H54 (cell line): ENCODE measurements around the gene ABHD5.

ENCODE experiments used
- DNase-seq: peaks from one replicate; pipeline ENCODE4 v3.0.0; 2011; ENCODE audit warnings: low spot score, mixed read lengths; ENCODE audit not compliant: insufficient read length
- FAIRE-seq: peaks from 3 replicates; lab custom pipeline; 2011; peaks lifted over from hg19 to GRCh38; lab: Jason Lieb, UNC
- POLR2A ChIP-seq: IDR thresholded peaks from 2 replicates; pipeline ENCODE4 v1.6.1; 2011; ENCODE audit warnings: low read depth, mild to moderate bottlenecking, low read length

ABHD5 gene

GRCh38 chr3:43691120-43691995, 620 bp downstream of the ABHD5 start:
- no peak for FAIRE-seq
- TF ChIP-seq POLR2A: peak; percentile 41; the same call in 1 of the 2 replicates
- peak; percentile 46 for DNase-seq

GRCh38 chr3:43692085-43692855, 1.5 kb downstream of the ABHD5 start:
- FAIRE-seq (no peak), DNase-seq (no peak)
- no peak for TF ChIP-seq POLR2A

- DNase-seq (no peak), FAIRE-seq (no peak)
- TF ChIP-seq POLR2A: no peak
Observed at GRCh38 chr3:43692971-43693370, 2.2 kb downstream of the ABHD5 start.

GRCh38 chr3:43693594-43693993, 2.9 kb downstream of the ABHD5 start:
- no peak for TF ChIP-seq POLR2A
- DNase-seq: no peak
- FAIRE-seq: no peak

- FAIRE-seq (no peak), DNase-seq (no peak)
- no peak for TF ChIP-seq POLR2A
Observed at GRCh38 chr3:43695443-43695842, 4.7 kb downstream of the ABHD5 start.

DNA sequence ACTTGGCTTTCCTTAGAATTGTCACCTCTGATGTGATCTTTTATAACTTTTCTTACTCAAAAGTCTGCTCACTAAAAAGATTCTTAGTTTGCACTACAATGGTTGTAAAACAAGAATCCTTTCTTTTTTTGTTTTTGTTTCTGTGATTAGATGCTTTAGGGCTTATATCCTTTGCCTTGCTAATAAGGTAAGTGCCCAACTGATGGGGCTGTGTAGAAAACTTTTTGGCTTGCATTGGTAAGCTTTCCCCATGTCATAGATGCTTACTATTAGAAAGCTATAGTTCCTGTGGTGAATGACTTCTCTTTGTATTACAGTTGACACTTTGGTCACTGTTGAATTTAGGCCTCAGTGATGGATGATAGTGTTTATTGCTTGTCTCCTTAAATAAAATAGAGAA, 5.1 kb downstream of the ABHD5 start:
- TF ChIP-seq POLR2A: no peak
- DNase-seq (no peak), FAIRE-seq (no peak)

DNA sequence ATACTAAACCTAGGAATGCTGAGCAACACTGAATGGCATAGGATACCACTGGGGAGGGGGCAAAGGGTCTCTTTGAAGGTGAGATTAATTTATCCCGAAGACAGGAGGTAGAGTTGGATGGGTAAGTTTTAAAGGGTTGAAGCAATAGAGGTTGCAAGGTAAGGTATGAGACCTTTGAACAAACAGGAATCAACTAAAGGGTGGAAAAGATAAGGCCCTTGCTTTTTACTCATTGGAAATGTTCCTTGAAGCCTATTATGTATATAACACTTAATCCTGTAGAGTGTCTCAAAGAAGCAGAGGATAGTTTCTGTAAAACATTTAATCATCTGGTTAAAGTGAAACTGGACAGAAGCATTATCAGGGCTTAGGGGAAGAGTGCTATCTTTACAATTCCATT, 5.7 kb downstream of the ABHD5 start:
- DNase-seq (no peak), FAIRE-seq (no peak)
- TF ChIP-seq POLR2A: no peak

DNA sequence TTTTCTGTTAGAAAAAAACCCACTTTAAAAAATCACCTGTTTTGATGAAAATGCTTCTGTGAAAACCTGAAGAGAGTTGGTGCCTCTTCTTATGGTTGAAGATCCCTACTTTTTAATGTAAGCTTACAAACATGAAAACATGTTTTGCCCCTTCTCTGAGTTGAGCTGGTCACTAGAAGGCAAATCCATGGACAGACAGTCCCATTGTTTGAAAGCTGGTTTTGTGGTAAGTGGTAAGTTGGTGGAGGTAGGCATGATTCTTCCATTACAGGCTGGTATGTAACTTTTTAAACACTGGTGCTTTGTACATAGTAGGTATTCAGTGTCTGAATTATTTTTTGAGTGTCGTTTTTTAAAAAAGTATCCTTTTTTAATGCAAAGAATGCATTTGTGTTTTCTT, 6.1 kb downstream of the ABHD5 start:
- DNase-seq: no peak
- no peak for TF ChIP-seq POLR2A
- no peak for FAIRE-seq

GRCh38 chr3:43699864-43700263, 9.1 kb downstream of the ABHD5 start:
- peak; percentile 62 for FAIRE-seq
- TF ChIP-seq POLR2A: no peak
- no peak for DNase-seq

DNA sequence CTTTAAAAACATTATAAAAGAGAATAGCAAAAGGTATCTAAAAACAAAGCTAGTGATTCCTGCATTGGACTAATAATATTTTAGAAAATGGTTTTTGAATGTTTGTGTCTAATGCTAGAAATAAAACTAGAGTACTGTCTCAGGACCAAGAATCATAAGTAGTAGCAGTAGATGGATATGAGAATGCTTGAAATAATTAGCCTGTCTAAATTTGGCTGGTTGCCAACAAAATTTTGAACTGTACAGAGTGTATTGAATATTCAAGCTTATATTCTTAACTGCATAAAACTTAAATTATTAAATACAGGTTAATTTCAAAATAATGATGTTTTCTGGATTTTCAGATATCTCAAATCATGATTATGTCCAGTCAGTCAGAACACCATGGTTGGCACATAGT, 14.0 kb downstream of the ABHD5 start:
- FAIRE-seq (no peak), DNase-seq (no peak)
- no peak for TF ChIP-seq POLR2A

DNA sequence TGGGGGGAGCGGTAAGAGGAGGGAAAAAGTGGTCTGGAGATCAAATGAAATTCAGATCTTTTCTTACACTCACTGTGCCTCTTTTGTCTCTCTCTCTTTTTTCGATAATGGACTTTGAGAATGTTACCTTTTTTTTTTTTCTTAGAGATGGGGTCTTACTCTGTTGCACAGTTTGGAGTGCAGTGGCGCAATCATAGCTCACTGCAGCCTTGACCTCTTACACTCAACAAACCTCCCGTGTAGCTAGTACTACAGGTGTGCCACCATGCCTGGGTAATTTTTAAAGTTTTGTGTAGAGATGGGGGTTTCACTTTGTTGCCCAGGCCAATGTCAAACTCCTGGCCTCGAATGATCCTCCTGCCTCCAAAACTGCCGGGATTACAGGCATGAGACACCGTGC, 15.6 kb downstream of the ABHD5 start:
- TF ChIP-seq POLR2A: no peak
- FAIRE-seq (no peak), DNase-seq (no peak)

- FAIRE-seq (no peak), DNase-seq (no peak)
- TF ChIP-seq POLR2A: no peak
Observed at GRCh38 chr3:43707266-43707665, 16.5 kb downstream of the ABHD5 start.

GRCh38 chr3:43707998-43708397, 17.3 kb downstream of the ABHD5 start:
- DNase-seq (peak; percentile 49), FAIRE-seq (peak; percentile 99)
- no peak for TF ChIP-seq POLR2A

- TF ChIP-seq POLR2A: no peak
- DNase-seq: no peak
- FAIRE-seq: peak; percentile 11
Observed at GRCh38 chr3:43709022-43709421, 18.3 kb downstream of the ABHD5 start.
